BLaER1 treated with 17β-estradiol and CSF1 and Interleukin-3, amounts not matched to agents 10 nM and 100 nM (cell line): ENCODE data around the gene FAT3.

ENCODE experiments used
- H3K27ac ChIP-seq, 11 experiments: shearing (Covaris generic); formaldehyde crosslinking; 2 replicates each; pipeline ENCODE4 v1.8.1; 2022
- H3K27me3 ChIP-seq, 11 experiments: shearing (Covaris generic); formaldehyde crosslinking; 2 replicates each; pipeline ENCODE4 v1.8.1; 2022
- H3K36me3 ChIP-seq, 11 experiments: shearing (Covaris generic); formaldehyde crosslinking; 2 replicates each; pipeline ENCODE4 v1.8.1; 2022
- H3K4me1 ChIP-seq, 10 experiments: shearing (Covaris generic); formaldehyde crosslinking; 2 replicates each; pipeline ENCODE4 v1.8.1; 2022
- H3K4me2 ChIP-seq, 11 experiments: shearing (Covaris generic); formaldehyde crosslinking; 2 replicates each; pipeline ENCODE4 v1.8.1; 2022
- H3K4me3 ChIP-seq, 10 experiments: shearing (Covaris generic); formaldehyde crosslinking; 2 replicates each; pipeline ENCODE4 v1.8.1; 2022
- H3K9ac ChIP-seq, 11 experiments: shearing (Covaris generic); formaldehyde crosslinking; 2 replicates each; pipeline ENCODE4 v1.8.1; 2022
- H3K9me3 ChIP-seq, 11 experiments: shearing (Covaris generic); formaldehyde crosslinking; replicated peaks in 1 of 11; 2 replicates each; pipeline ENCODE4 v1.8.1; 2022
- H4K20me1 ChIP-seq, 11 experiments: shearing (Covaris generic); formaldehyde crosslinking; 2 replicates each; pipeline ENCODE4 v1.8.1; 2022
- Cebpa-rat ChIP-seq, 11 experiments: shearing (Covaris generic); IDR thresholded peaks; 2 replicates each; pipeline ENCODE4 v1.8.1; 2022

The FAT3 gene

GRCh38 chr11:92224407-92225124, at the start of gene FAT3:
FAT3 (plus strand) TSS chr11:92224818; CDS start chr11:92352113, 127,295 bp downstream.
- no peak within 1 kb of the TSS for H3K9ac ChIP-seq
- H3K27me3 ChIP-seq: no peaks in the 10 kb centered on the region
- H3K4me3 ChIP-seq: no peak within 1 kb of the TSS
- H4K20me1 ChIP-seq: no peaks in the 10 kb centered on the region
- H3K36me3 ChIP-seq: no peaks in the 10 kb centered on the region
- no peak for TF ChIP-seq Cebpa-rat (IDR thresholded peaks at IDR 0.05)
- H3K9me3 ChIP-seq: peaks cover 30 to 39% (median 31%) of the 10 kb centered on the region in 11 experiments
- no peak within 1 kb of the TSS for H3K4me2 ChIP-seq
- no peaks in the 10 kb centered on the region for H3K4me1 ChIP-seq
- H3K27ac ChIP-seq: no peak within 1 kb of the TSS

GRCh38 chr11:92179017-92179670, 45.5 kb upstream of the FAT3 start:
- H3K27me3 ChIP-seq: no peaks in the 10 kb centered on the region
- H3K4me3 ChIP-seq: no peak overlapping the region
- H4K20me1 ChIP-seq: no peaks in the 10 kb centered on the region
- H3K9ac ChIP-seq: no peak overlapping the region
- H3K4me2 ChIP-seq: no peak overlapping the region
- H3K4me1 ChIP-seq: no peaks in the 10 kb centered on the region
- H3K9me3 ChIP-seq: no peaks in the 10 kb centered on the region
- H3K36me3 ChIP-seq: no peaks in the 10 kb centered on the region
- TF ChIP-seq Cebpa-rat (IDR thresholded peaks at IDR 0.05): no peak
- H3K27ac ChIP-seq: no peak overlapping the region

- Histone ChIP-seq H3K4me1 (no peaks in the 10 kb centered on the region), H3K27ac (no peak overlapping the region), H4K20me1 (no peaks in the 10 kb centered on the region), H3K36me3 (no peaks in the 10 kb centered on the region), H3K9ac (no peak overlapping the region), H3K9me3 (no peaks in the 10 kb centered on the region), H3K4me3 (no peak overlapping the region), H3K4me2 (no peak overlapping the region), H3K27me3 (no peaks in the 10 kb centered on the region)
- TF ChIP-seq Cebpa-rat (IDR thresholded peaks at IDR 0.05): no peak
These were observed 44.4 kb upstream of the FAT3 start for GRCh38 chr11:92180226-92180625.

- TF ChIP-seq Cebpa-rat (IDR thresholded peaks at IDR 0.05): no peak
- no peak overlapping the region for H3K9ac ChIP-seq
- no peaks in the 10 kb centered on the region for H3K4me1 ChIP-seq
- H3K36me3 ChIP-seq: no peaks in the 10 kb centered on the region
- no peak overlapping the region for H3K4me2 ChIP-seq
- H4K20me1 ChIP-seq: no peaks in the 10 kb centered on the region
- no peak overlapping the region for H3K4me3 ChIP-seq
- no peaks in the 10 kb centered on the region for H3K9me3 ChIP-seq
- no peak overlapping the region for H3K27ac ChIP-seq
- no peaks in the 10 kb centered on the region for H3K27me3 ChIP-seq
These were observed 43.9 kb upstream of the FAT3 start for GRCh38 chr11:92180664-92181251.

GRCh38 chr11:92190535-92191206, 33.9 kb upstream of the FAT3 start:
- Histone ChIP-seq H3K4me1 (no peaks in the 10 kb centered on the region), H3K27ac (no peak overlapping the region)

GRCh38 chr11:92192141-92192540, 32.5 kb upstream of the FAT3 start:
- no peak overlapping the region for H3K9ac ChIP-seq
- no peaks in the 10 kb centered on the region for H3K4me1 ChIP-seq
- H3K27ac ChIP-seq: no peak overlapping the region
- H3K4me2 ChIP-seq: no peak overlapping the region
- H3K9me3 ChIP-seq: no peaks in the 10 kb centered on the region
- no peaks in the 10 kb centered on the region for H3K27me3 ChIP-seq
- no peak for TF ChIP-seq Cebpa-rat (IDR thresholded peaks at IDR 0.05)
- no peaks in the 10 kb centered on the region for H4K20me1 ChIP-seq
- H3K36me3 ChIP-seq: no peaks in the 10 kb centered on the region
- no peak overlapping the region for H3K4me3 ChIP-seq

More at GRCh38 chr11:92190535-92191206, 33.9 kb upstream of the FAT3 start:
- H3K9me3 ChIP-seq: no peaks in the 10 kb centered on the region
- TF ChIP-seq Cebpa-rat (IDR thresholded peaks at IDR 0.05): no peak
- no peaks in the 10 kb centered on the region for H3K27me3 ChIP-seq
- no peak overlapping the region for H3K9ac ChIP-seq
- no peaks in the 10 kb centered on the region for H3K36me3 ChIP-seq
- no peak overlapping the region for H3K4me2 ChIP-seq
- no peaks in the 10 kb centered on the region for H4K20me1 ChIP-seq
- no peak overlapping the region for H3K4me3 ChIP-seq

GRCh38 chr11:92198268-92198667, 26.4 kb upstream of the FAT3 start:
- TF ChIP-seq Cebpa-rat (IDR thresholded peaks at IDR 0.05): no peak
- no peaks in the 10 kb centered on the region for H4K20me1 ChIP-seq
- H3K4me1 ChIP-seq: no peaks in the 10 kb centered on the region
- no peaks in the 10 kb centered on the region for H3K36me3 ChIP-seq
- H3K27ac ChIP-seq: no peak overlapping the region
- no peak overlapping the region for H3K4me2 ChIP-seq
- H3K9ac ChIP-seq: no peak overlapping the region
- H3K4me3 ChIP-seq: no peak overlapping the region
- H3K27me3 ChIP-seq: no peaks in the 10 kb centered on the region
- no peaks in the 10 kb centered on the region for H3K9me3 ChIP-seq

- no peak for TF ChIP-seq Cebpa-rat (IDR thresholded peaks at IDR 0.05)
- Histone ChIP-seq H3K9me3 (no peaks in the 10 kb centered on the region), H3K27ac (no peak overlapping the region), H3K4me1 (no peaks in the 10 kb centered on the region), H3K9ac (no peak overlapping the region), H3K4me3 (no peak overlapping the region), H3K4me2 (no peak overlapping the region), H4K20me1 (no peaks in the 10 kb centered on the region), H3K27me3 (no peaks in the 10 kb centered on the region), H3K36me3 (no peaks in the 10 kb centered on the region)
These were observed 24.6 kb upstream of the FAT3 start for GRCh38 chr11:92199991-92200390.

- Histone ChIP-seq H3K4me2 (no peak overlapping the region), H3K9ac (no peak overlapping the region), H3K9me3 (no peaks in the 10 kb centered on the region), H3K4me1 (no peaks in the 10 kb centered on the region), H3K36me3 (no peaks in the 10 kb centered on the region), H4K20me1 (no peaks in the 10 kb centered on the region), H3K27ac (no peak overlapping the region), H3K4me3 (no peak overlapping the region), H3K27me3 (no peaks in the 10 kb centered on the region)
- no peak for TF ChIP-seq Cebpa-rat (IDR thresholded peaks at IDR 0.05)
These were observed 19.9 kb upstream of the FAT3 start for GRCh38 chr11:92204731-92205130.
